K562 (cell line): ENCODE data around the gene APOM. TPM values are rescaled to one million over a fixed set of nuclear protein-coding genes. Genes with fewer than 3 reads are reported as not detected.
A peak's percentile ranks its signal among the peaks of the same experiment; 100 is the strongest.

Source experiments
- BRCA1 ChIP-seq, 2 experiments: fragments of 450-650 bp in 1 of 2; sonication (generic) in 1 of 2; formaldehyde crosslinking in 1 of 2; IDR thresholded peaks; 2 replicates each; pipeline versions ENCODE4 v1.5.0 to v1.6.1; 2017 to 2020; ENCODE audit warnings: mild to moderate bottlenecking in 1 of 2, missing genetic modification reagents in 1 of 2
- CXXC5 ChIP-seq: fragments of 250-450 bp; sonication (Bioruptor Pico); IDR thresholded peaks from 2 replicates; pipeline ENCODE4 v1.8.0; 2022; ENCODE audit warnings: inconsistent platforms, mild to moderate bottlenecking, moderate library complexity
- DEAF1 ChIP-seq: fragments of 450-650 bp; formaldehyde crosslinking; IDR thresholded peaks from 2 replicates; pipeline ENCODE4 v1.4.0; 2020; ENCODE audit warnings: mild to moderate bottlenecking, moderate library complexity
- GABPB2 ChIP-seq: fragments of 250-450 bp; sonication (Bioruptor Pico); conservative IDR thresholded peaks from 2 replicates; pipeline ENCODE4 v1.5.1; 2021; ENCODE audit warnings: mild to moderate bottlenecking
- HOMEZ ChIP-seq: fragments of 250-450 bp; sonication (Bioruptor Pico); IDR thresholded peaks from 2 replicates; pipeline ENCODE4 v1.4.0; 2020; ENCODE audit warnings: mild to moderate bottlenecking, moderate library complexity
- IFI16 ChIP-seq: fragments of 250-450 bp; sonication (Bioruptor Pico); IDR thresholded peaks from 2 replicates; pipeline ENCODE4 v2.1.2; 2022; ENCODE audit warnings: mild to moderate bottlenecking, inconsistent platforms
- KLF13 ChIP-seq: fragments of 450-650 bp; IDR thresholded peaks from 2 replicates; pipeline ENCODE4 v1.6.1; 2016; ENCODE audit warnings: missing genetic modification characterization, low read depth, mild to moderate bottlenecking, missing compliant biosample characterization, moderate library complexity, borderline replicate concordance
- KLF6 ChIP-seq: fragments of 250-450 bp; sonication (Bioruptor Pico); IDR thresholded peaks from 2 replicates; pipeline ENCODE4 v1.4.0; 2020; ENCODE audit warnings: mild to moderate bottlenecking, moderate library complexity, borderline replicate concordance
- NCOA4 ChIP-seq: fragments of 450-650 bp; IDR thresholded peaks from 2 replicates; pipeline ENCODE4 v1.6.1; 2018; ENCODE audit warnings: mild to moderate bottlenecking; ENCODE audit not compliant: partially characterized antibody
- PCBP1 ChIP-seq: fragments of 200-400 bp; formaldehyde crosslinking; IDR thresholded peaks from 2 replicates; pipeline ENCODE4 v1.6.1; 2018; ENCODE audit warnings: mild to moderate bottlenecking, low read depth, low read length; ENCODE audit not compliant: poor library complexity, severe bottlenecking
- POLR2AphosphoS5 ChIP-seq: IDR thresholded peaks from 2 replicates; pipeline ENCODE4 v1.6.1; 2011; ENCODE audit warnings: mild to moderate bottlenecking, low read depth, low read length, moderate library complexity; ENCODE audit not compliant: control insufficient read depth, insufficient read depth
- TFE3 ChIP-seq: fragments of 450-650 bp; formaldehyde crosslinking; IDR thresholded peaks from 2 replicates; pipeline ENCODE4 v1.4.0; 2020; ENCODE audit warnings: mild to moderate bottlenecking, mixed read lengths
- U2AF1 ChIP-seq: fragments of 200-400 bp; formaldehyde crosslinking; optimal IDR thresholded peaks from 2 replicates; pipeline ENCODE3; 2017; ENCODE audit warnings: mild to moderate bottlenecking, low read depth, low read length, moderate library complexity
- ZBTB11 ChIP-seq, 3 experiments: fragments of 200-800 bp in 1 of 3; fragments of 250-450 bp in 1 of 3; fragments of 450-650 bp in 1 of 3; sonication (Bioruptor Pico) in 1 of 3; sonication (Bioruptor generic) in 1 of 3; formaldehyde crosslinking in 1 of 3; IDR thresholded peaks; 2 replicates each; pipeline versions ENCODE4 v1.6.1 to v1.8.0; 2016 to 2022; ENCODE audit warnings: mild to moderate bottlenecking in 2 of 3, missing genetic modification characterization in 2 of 3, missing compliant biosample characterization in 1 of 3, moderate library complexity in 1 of 3
- ZNF780A ChIP-seq: fragments of 250-450 bp; sonication (Bioruptor Pico); IDR thresholded peaks from 2 replicates; pipeline ENCODE4 v1.5.0; 2021; ENCODE audit warnings: mild to moderate bottlenecking
- polyA plus RNA-seq, 8 experiments: library from polyadenylated mRNA; depleted of rRNA in 4 of 8; stranded (reverse) in 5 of 8; unstranded in 3 of 8; fragments of >200 nt; fragmentation: Nextera tagmentation in 2 of 8; fragmentation: Illumina TruSeq in 1 of 8; extraction: Ambion mirVana in 2 of 8; extraction: Trizol in 1 of 8; gene quantifications; 2 replicates each; pipeline versions ENCODE4 v1.2.1 to v1.2.3, GENCODE V29; 2011 to 2014; ENCODE audit warnings: inconsistent platforms in 1 of 8, missing spikeins in 1 of 8
- total RNA-seq, 7 experiments: library from RNA; depleted of rRNA in 6 of 7; stranded (reverse); fragments of >200 nt in 6 of 7; fragmentation: Illumina TruSeq in 2 of 7; extraction: Trizol in 2 of 7; gene quantifications; 2 replicates each; pipeline versions ENCODE4 v1.2.1 to v1.2.3, GENCODE V29; 2011 to 2021; ENCODE audit warnings: low replicate concordance in 1 of 7

APOM gene
- total and polyA plus RNA-seq, 9 of the 15 experiments (the other 6 are each of a cell fraction or from before 2014, with no cell fraction given): 5.7 to 24.3 (median 10.4) TPM

- TF ChIP-seq TFE3 (CRISPR knock-in tag): no peak
- no peak for TF ChIP-seq HOMEZ (CRISPR knock-in tag)
- no peak for TF ChIP-seq PCBP1
- no peak; the same call in none of the 2 replicates for TF ChIP-seq CXXC5 (CRISPR knock-in tag)
- no peak for TF ChIP-seq NCOA4
- no peak for TF ChIP-seq DEAF1 (CRISPR knock-in tag)
- TF ChIP-seq BRCA1 (IDR thresholded peaks at IDR 0.05): no peak
- TF ChIP-seq BRCA1 (CRISPR knock-in tag; IDR thresholded peaks at IDR 0.05): no peak
- no peak for TF ChIP-seq U2AF1
- no peak for TF ChIP-seq IFI16 (CRISPR knock-in tag)
- no peak for TF ChIP-seq ZNF780A (CRISPR knock-in tag)
- TF ChIP-seq GABPB2 (CRISPR knock-in tag): no peak
- TF ChIP-seq KLF13 (tag): peak; percentile 92
- TF ChIP-seq POLR2AphosphoS5: no peak; the same call in 1 of the 2 replicates
- TF ChIP-seq KLF6 (CRISPR knock-in tag): no peak
- no peak for TF ChIP-seq ZBTB11 (CRISPR knock-in tag; IDR thresholded peaks at IDR 0.05)
These were observed 4.0 kb upstream of the APOM start (continued) for GRCh38 chr6:31651602-31652191.
